ENCODE data around the gene USP22.

The USP22 gene

DNA sequence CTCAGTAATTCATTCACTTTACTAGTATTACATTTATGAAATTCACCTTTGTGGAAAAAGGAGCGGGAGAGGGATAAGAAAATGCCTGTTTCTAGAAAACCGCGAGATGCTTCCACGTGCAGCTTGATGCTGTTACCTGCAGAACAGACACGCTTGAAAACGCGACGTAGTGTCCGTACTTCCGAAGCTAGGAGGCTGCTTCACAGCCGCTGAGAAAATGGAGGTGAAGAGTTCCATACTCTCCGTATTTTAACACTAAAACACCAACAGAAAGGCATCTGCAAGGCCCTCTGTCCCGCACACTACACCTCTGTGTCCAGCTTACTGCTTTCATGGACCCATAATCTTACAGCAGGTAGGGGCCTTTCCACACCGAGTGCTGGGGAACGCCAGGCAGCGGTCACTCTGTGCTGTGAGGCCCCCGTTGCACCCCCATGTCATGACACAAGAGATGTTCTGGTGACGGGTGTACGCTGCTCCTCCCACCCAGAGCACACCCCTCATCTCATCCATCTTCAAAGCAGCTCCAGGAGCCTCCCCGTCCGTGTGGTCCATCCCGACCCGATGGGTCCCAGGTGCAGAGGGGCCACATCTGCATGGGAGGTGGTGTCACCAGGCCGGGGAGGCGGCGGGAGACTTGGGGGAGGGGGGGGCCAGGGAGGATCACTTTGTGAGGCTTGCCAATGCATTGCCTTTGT, 40.4 kb downstream of the USP22 start:
- Histone ChIP-seq H3K27ac (no peak overlapping the region), H3K79me2 (ENCODE audit: insufficient read depth, low read depth) (no peaks in the 10 kb centered on the region), H3K4me3 (IDR thresholded peaks at IDR 0.05; ENCODE audit: insufficient read depth, low read depth, low read length) (no peak overlapping the region), H3K27me3 (ENCODE audit: insufficient read depth, low read depth) (no peaks in the 10 kb centered on the region), H4K20me1 (ENCODE audit: insufficient read depth) (no peaks in the 10 kb centered on the region), H3K4me1 (ENCODE audit: low read depth, poor library complexity, severe bottlenecking) (no peaks in the 10 kb centered on the region), H3K9ac (no peak overlapping the region), H3K36me3 (ENCODE audit: insufficient read depth) (no peaks in the 10 kb centered on the region), H2AFZ (ENCODE audit: low read depth) (no peak overlapping the region), H3K4me2 (no peak overlapping the region)
- TF ChIP-seq, protein P1, sequence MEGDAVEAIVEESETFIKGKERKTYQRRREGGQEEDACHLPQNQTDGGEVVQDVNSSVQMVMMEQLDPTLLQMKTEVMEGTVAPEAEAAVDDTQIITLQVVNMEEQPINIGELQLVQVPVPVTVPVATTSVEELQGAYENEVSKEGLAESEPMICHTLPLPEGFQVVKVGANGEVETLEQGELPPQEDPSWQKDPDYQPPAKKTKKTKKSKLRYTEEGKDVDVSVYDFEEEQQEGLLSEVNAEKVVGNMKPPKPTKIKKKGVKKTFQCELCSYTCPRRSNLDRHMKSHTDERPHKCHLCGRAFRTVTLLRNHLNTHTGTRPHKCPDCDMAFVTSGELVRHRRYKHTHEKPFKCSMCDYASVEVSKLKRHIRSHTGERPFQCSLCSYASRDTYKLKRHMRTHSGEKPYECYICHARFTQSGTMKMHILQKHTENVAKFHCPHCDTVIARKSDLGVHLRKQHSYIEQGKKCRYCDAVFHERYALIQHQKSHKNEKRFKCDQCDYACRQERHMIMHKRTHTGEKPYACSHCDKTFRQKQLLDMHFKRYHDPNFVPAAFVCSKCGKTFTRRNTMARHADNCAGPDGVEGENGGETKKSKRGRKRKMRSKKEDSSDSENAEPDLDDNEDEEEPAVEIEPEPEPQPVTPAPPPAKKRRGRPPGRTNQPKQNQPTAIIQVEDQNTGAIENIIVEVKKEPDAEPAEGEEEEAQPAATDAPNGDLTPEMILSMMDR (conservative IDR thresholded peaks at IDR 0.05; ENCODE audit: low read depth, low read length) = no peak

DNA sequence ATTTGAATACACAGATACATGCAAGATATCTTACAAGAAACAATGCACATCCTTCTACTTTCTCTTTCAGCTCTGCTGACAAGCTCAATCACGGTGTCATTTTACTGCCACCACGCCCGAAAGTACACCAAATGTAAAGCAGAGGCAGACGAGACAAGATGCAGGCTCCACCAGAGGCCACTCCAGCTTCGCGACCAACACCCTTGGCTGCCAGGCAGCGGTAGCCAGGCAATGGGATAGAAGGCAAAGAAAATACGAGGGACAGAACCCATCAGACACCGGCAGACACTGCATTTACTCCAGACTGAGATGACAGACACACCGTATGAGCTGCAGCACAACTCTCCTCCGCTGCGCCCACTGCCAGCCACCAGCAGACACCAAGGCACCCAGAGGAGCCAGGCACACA, 41.0 kb downstream of the USP22 start:
- Histone ChIP-seq H3K9ac (no peak overlapping the region), H3K4me3 (IDR thresholded peaks at IDR 0.05; ENCODE audit: insufficient read depth, low read depth, low read length) (no peak overlapping the region), H3K79me2 (ENCODE audit: insufficient read depth, low read depth) (no peaks in the 10 kb centered on the region), H3K4me2 (no peak overlapping the region), H2AFZ (ENCODE audit: low read depth) (no peak overlapping the region), H3K27me3 (ENCODE audit: insufficient read depth, low read depth) (no peaks in the 10 kb centered on the region), H3K27ac (no peak overlapping the region), H4K20me1 (ENCODE audit: insufficient read depth) (no peaks in the 10 kb centered on the region), H3K36me3 (ENCODE audit: insufficient read depth) (no peaks in the 10 kb centered on the region), H3K4me1 (ENCODE audit: low read depth, poor library complexity, severe bottlenecking) (no peaks in the 10 kb centered on the region)
- TF ChIP-seq, protein P1 (conservative IDR thresholded peaks at IDR 0.05; ENCODE audit: low read depth, low read length) = no peak

DNA sequence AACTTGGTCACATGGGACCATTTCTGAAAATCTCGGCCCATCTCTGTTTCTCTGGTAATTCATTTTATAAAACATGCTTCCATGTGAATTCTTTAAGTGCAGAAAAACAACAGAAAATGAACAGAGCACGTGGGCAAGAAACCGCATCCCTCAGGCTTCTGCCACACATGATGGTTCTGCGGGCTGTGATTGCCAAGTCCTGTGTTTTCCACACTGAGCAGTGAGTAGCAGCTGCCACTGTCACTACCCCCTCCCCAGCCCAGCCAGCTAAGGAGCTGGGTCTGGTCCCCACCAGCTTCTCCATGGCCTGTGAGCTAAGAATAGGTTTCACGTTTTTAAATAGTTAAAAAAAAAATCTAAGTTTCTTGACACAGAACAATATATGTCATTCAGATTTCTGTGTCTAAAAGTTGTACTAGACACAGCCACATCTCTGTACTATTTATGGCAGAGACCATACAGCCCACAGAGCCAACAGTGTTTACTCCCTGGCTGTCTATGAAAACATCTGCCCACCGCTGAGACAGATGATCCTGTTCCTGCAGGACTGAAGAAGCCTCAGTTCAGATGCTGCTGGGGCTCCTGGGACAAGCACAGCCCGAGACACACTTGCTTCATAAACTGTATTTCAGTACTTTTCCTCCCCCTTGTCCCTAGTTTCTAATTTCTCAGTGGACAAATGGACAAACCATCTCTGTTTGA, 41.5 kb downstream of the USP22 start:
- no peak overlapping the region for H3K27ac ChIP-seq
- no peaks in the 10 kb centered on the region for H3K4me1 ChIP-seq (ENCODE audit: low read depth, poor library complexity, severe bottlenecking)
- H3K4me3 ChIP-seq (IDR thresholded peaks at IDR 0.05; ENCODE audit: insufficient read depth, low read depth, low read length) = no peak overlapping the region
- H3K79me2 ChIP-seq (ENCODE audit: insufficient read depth, low read depth) = no peaks in the 10 kb centered on the region
- no peaks in the 10 kb centered on the region for H4K20me1 ChIP-seq (ENCODE audit: insufficient read depth)
- no peak overlapping the region for H2AFZ ChIP-seq (ENCODE audit: low read depth)
- H3K9ac ChIP-seq = no peak overlapping the region
- H3K27me3 ChIP-seq (ENCODE audit: insufficient read depth, low read depth) = no peaks in the 10 kb centered on the region
- H3K4me2 ChIP-seq = no peak overlapping the region
- TF ChIP-seq, protein P1 (conservative IDR thresholded peaks at IDR 0.05; ENCODE audit: low read depth, low read length) = no peak
- H3K36me3 ChIP-seq (ENCODE audit: insufficient read depth) = no peaks in the 10 kb centered on the region

DNA sequence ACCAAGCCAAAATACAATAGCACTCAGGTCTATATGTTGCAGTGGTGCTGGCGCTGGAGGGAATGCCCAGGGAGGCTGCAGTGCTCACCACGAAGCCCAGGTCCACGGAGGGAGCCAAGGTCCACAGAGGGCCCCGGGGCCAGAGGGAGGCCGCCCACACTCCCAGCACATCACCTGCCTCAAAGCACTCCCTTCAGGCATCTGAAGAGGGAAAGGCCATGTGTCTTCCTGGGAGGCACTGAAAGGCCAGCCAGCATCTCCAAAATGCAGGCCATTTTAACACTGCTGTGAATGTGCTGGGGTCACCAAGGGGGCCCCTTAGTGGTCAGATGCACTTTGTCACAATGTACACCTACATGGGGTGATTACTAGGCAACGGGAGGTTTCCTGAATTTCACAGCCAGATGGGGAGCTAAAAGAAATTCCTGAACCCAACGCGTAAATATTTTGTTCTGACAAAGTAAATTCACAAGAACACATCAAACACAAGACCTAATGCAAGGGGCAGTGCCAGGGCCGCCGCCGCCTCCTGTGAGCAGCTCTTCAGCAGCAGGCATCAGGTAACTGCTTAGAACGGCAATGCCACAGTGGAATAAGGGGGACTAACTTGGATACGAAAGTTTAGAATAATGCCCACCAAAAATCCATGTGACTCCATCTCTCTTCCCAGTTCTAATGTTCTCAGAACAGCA, 42.8 kb downstream of the USP22 start:
- Histone ChIP-seq H3K27me3 (ENCODE audit: insufficient read depth, low read depth) (no peaks in the 10 kb centered on the region), H3K79me2 (ENCODE audit: insufficient read depth, low read depth) (no peaks in the 10 kb centered on the region), H2AFZ (ENCODE audit: low read depth) (no peak overlapping the region), H3K4me1 (ENCODE audit: low read depth, poor library complexity, severe bottlenecking) (no peaks in the 10 kb centered on the region), H3K9ac (no peak overlapping the region), H4K20me1 (ENCODE audit: insufficient read depth) (no peaks in the 10 kb centered on the region), H3K4me2 (no peak overlapping the region), H3K36me3 (ENCODE audit: insufficient read depth) (no peaks in the 10 kb centered on the region), H3K27ac (no peak overlapping the region), H3K4me3 (IDR thresholded peaks at IDR 0.05; ENCODE audit: insufficient read depth, low read depth, low read length) (no peak overlapping the region)
- TF ChIP-seq, protein P1 (conservative IDR thresholded peaks at IDR 0.05; ENCODE audit: low read depth, low read length) = no peak

All from KMS-11 (cell line).